IMR-90 (cell line): ENCODE measurements around the gene FKBP4. TPM values are rescaled to one million over a fixed set of nuclear protein-coding genes. Genes with fewer than 3 reads are reported as not detected.

Source experiments
- ATAC-seq: fragments of 200-7000 bp; cut with Tn5 transposase; 2 replicates; pipeline ENCODE4 v1.9.1; 2020; ENCODE audit warnings: low read depth, mild to moderate bottlenecking, moderate library complexity
- BruUV-seq: library from RNA; stranded (reverse); fragments of 400-500 nt; replicated peaks from 2 replicates; lab custom pipeline; 2021; lab: Mats Ljungman, UMichigan
- CTCF ChIA-PET: fragments of 300-600 bp; formaldehyde crosslinking; extraction: SDS; loops from one replicate; lab custom pipeline; 2021; ENCODE audit warnings: antibody characterized with exemption; lab: Yijun Ruan, JAX
- POLR2A ChIA-PET: fragments of 300-600 bp; sonication (Branson Sonifier 250); formaldehyde crosslinking; loops from one replicate; lab custom pipeline; 2022; ENCODE audit warnings: antibody characterized with exemption; ENCODE audit not compliant: unreplicated experiment; lab: Charles Lee
- DNase-seq: peaks from one replicate; pipeline ENCODE4 v3.0.0; 2013
- H2AFZ ChIP-seq: replicated peaks from 2 replicates; pipeline ENCODE3; 2013; ENCODE audit warnings: low read length, mild to moderate bottlenecking; ENCODE audit not compliant: poor library complexity
- H2AK5ac ChIP-seq: 2 replicates; pipeline ENCODE4 v1.6.1; 2013; ENCODE audit warnings: low read depth, low read length, inconsistent platforms
- H2AK9ac ChIP-seq: replicated peaks from 2 replicates; pipeline ENCODE3; 2013; ENCODE audit warnings: mild to moderate bottlenecking, low read depth, low read length, moderate library complexity; ENCODE audit not compliant: poor library complexity
- H2BK120ac ChIP-seq: 2 replicates; pipeline ENCODE4 v1.6.1; 2013; ENCODE audit warnings: low read depth, low read length, inconsistent platforms
- H2BK15ac ChIP-seq: 3 replicates; pipeline ENCODE4 v1.6.1; 2013; ENCODE audit warnings: low read depth, low read length, inconsistent platforms
- H2BK20ac ChIP-seq: 2 replicates; pipeline ENCODE4 v1.6.1; 2013; ENCODE audit warnings: low read depth, mild to moderate bottlenecking, inconsistent platforms, low read length, moderate library complexity
- H2BK5ac ChIP-seq: 2 replicates; pipeline ENCODE4 v1.6.1; 2013; ENCODE audit warnings: mild to moderate bottlenecking, low read depth, low read length, inconsistent platforms; ENCODE audit not compliant: poor library complexity, severe bottlenecking
- H3K14ac ChIP-seq: replicated peaks from 2 replicates; pipeline ENCODE4 v1.6.1; 2013; ENCODE audit warnings: low read depth, low read length, inconsistent platforms
- H3K18ac ChIP-seq: 2 replicates; pipeline ENCODE4 v1.6.1; 2013; ENCODE audit warnings: low read depth, low read length, control low read depth
- H3K23ac ChIP-seq: 2 replicates; pipeline ENCODE4 v1.6.1; 2013; ENCODE audit warnings: low read depth, low read length, inconsistent platforms
- H3K27ac ChIP-seq: 2 replicates; pipeline ENCODE4 v1.5.1; 2013; ENCODE audit warnings: mild to moderate bottlenecking, control low read depth, low read length; ENCODE audit not compliant: insufficient read depth
- H3K27me3 ChIP-seq: 2 replicates; pipeline ENCODE4 v1.6.1; 2013; ENCODE audit warnings: low read length; ENCODE audit not compliant: control insufficient read depth, insufficient read depth
- H3K36me3 ChIP-seq: 2 replicates; pipeline ENCODE4 v1.6.1; 2013; ENCODE audit warnings: low read length, mixed read lengths; ENCODE audit not compliant: control insufficient read depth, insufficient read depth
- H3K4ac ChIP-seq: 2 replicates; pipeline ENCODE4 v1.6.1; 2013; ENCODE audit warnings: low read depth, low read length, inconsistent platforms
- H3K4me1 ChIP-seq: 2 replicates; pipeline ENCODE4 v1.6.1; 2013; ENCODE audit warnings: low read length, mixed read lengths; ENCODE audit not compliant: control insufficient read depth, insufficient read depth
- H3K4me2 ChIP-seq: 2 replicates; pipeline ENCODE4 v1.6.1; 2013; ENCODE audit warnings: low read depth, mild to moderate bottlenecking, control low read depth, low read length, moderate library complexity
- H3K4me3 ChIP-seq: 2 replicates; pipeline ENCODE4 v1.5.1; 2013; ENCODE audit warnings: low read depth, mild to moderate bottlenecking, control low read depth, low read length, moderate library complexity; ENCODE audit not compliant: insufficient read depth
- H3K56ac ChIP-seq: 2 replicates; pipeline ENCODE4 v1.6.1; 2013; ENCODE audit warnings: low read length, inconsistent platforms; ENCODE audit not compliant: insufficient read depth; ENCODE audit errors: extremely low read depth
- H3K79me1 ChIP-seq, 2 experiments: 2 replicates each; pipeline ENCODE4 v1.6.1; 2013; ENCODE audit warnings: low read length in 2 of 2, inconsistent platforms in 1 of 2, low read depth in 1 of 2
- H3K9ac ChIP-seq: 2 replicates; pipeline ENCODE4 v1.6.1; 2013; ENCODE audit warnings: low read depth, low read length, control low read depth
- H3K9me1 ChIP-seq: 2 replicates; pipeline ENCODE4 v1.6.1; 2013; ENCODE audit warnings: low read length, inconsistent platforms; ENCODE audit not compliant: insufficient read depth
- H3K9me3 ChIP-seq: 2 replicates; pipeline ENCODE4 v1.6.1; 2013; ENCODE audit warnings: low read length; ENCODE audit not compliant: control insufficient read depth, insufficient read depth
- H4K20me1 ChIP-seq: 2 replicates; pipeline ENCODE4 v1.6.1; 2013; ENCODE audit warnings: low read length, inconsistent platforms; ENCODE audit not compliant: insufficient read depth
- H4K5ac ChIP-seq: 2 replicates; pipeline ENCODE4 v1.6.1; 2013; ENCODE audit warnings: mild to moderate bottlenecking, low read depth, low read length, control low read depth
- H4K8ac ChIP-seq, 2 experiments: 2 replicates each; pipeline ENCODE4 v1.6.1; 2013; ENCODE audit warnings: low read depth in 2 of 2, low read length in 2 of 2, control low read depth in 1 of 2, inconsistent platforms in 1 of 2
- H4K91ac ChIP-seq: 2 replicates; pipeline ENCODE4 v1.6.1; 2013; ENCODE audit warnings: low read depth, low read length, inconsistent platforms; ENCODE audit not compliant: insufficient read depth
- CEBPB ChIP-seq: IDR thresholded peaks from 2 replicates; pipeline ENCODE4 v1.6.1; 2012; ENCODE audit warnings: low read depth, low read length, improper control_type of control experiment
- CHD1 ChIP-seq: IDR thresholded peaks from 2 replicates; pipeline ENCODE4 v1.6.1; 2012; ENCODE audit warnings: low read depth, low read length, improper control_type of control experiment
- CTCF ChIP-seq: conservative IDR thresholded peaks from 2 replicates; pipeline ENCODE4 v1.5.1; 2012; ENCODE audit warnings: mild to moderate bottlenecking, low read depth, low read length, improper control_type of control experiment
- ELK1 ChIP-seq: fragments of 150-350 bp; IDR thresholded peaks from 2 replicates; pipeline ENCODE4 v1.6.1; 2016; ENCODE audit warnings: low read depth, mild to moderate bottlenecking, low read length, moderate library complexity, borderline replicate concordance
- MAFK ChIP-seq: IDR thresholded peaks from 2 replicates; pipeline ENCODE4 v1.6.1; 2012; ENCODE audit warnings: low read depth, low read length, improper control_type of control experiment
- MAZ ChIP-seq: IDR thresholded peaks from 2 replicates; pipeline ENCODE4 v1.6.1; 2012; ENCODE audit warnings: low read depth, mild to moderate bottlenecking, low read length, improper control_type of control experiment, moderate library complexity, borderline replicate concordance
- MXI1 ChIP-seq: IDR thresholded peaks from 2 replicates; pipeline ENCODE4 v1.6.1; 2012; ENCODE audit warnings: low read depth, mild to moderate bottlenecking, low read length, moderate library complexity, borderline replicate concordance
- NFE2L2 ChIP-seq: fragments of 150-350 bp; IDR thresholded peaks from 2 replicates; pipeline ENCODE4 v1.6.1; 2016; ENCODE audit warnings: low read depth, mild to moderate bottlenecking, low read length
- POLR2A ChIP-seq: IDR thresholded peaks from 2 replicates; pipeline ENCODE4 v1.6.1; 2012; ENCODE audit warnings: mild to moderate bottlenecking, low read depth, low read length
- RAD21 ChIP-seq: IDR thresholded peaks from 2 replicates; pipeline ENCODE4 v1.6.1; 2012; ENCODE audit warnings: low read length, improper control_type of control experiment
- RCOR1 ChIP-seq: IDR thresholded peaks from 2 replicates; pipeline ENCODE4 v1.6.1; 2012; ENCODE audit warnings: mild to moderate bottlenecking, low read length, improper control_type of control experiment; ENCODE audit not compliant: insufficient replicate concordance
- RFX5 ChIP-seq: IDR thresholded peaks from 2 replicates; pipeline ENCODE4 v1.8.0; 2012; ENCODE audit warnings: low read depth, mild to moderate bottlenecking, low read length, moderate library complexity
- SMC3 ChIP-seq: fragments of 150-350 bp; IDR thresholded peaks from 2 replicates; pipeline ENCODE4 v1.6.1; 2016; ENCODE audit warnings: low read depth, mild to moderate bottlenecking, antibody characterized with exemption, low read length, moderate library complexity
- WGBS, 2 experiments: methylation state at CpG; one replicate each; pipeline versions ENCODE4 v1.1.5 to v1.1.7; 2013; ENCODE audit warnings: missing lambda C conversion rate in 2 of 2; ENCODE audit not compliant: insufficient read length in 1 of 2; ENCODE audit errors: extremely low coverage in 2 of 2; 5-methylcytosine and 5-hydroxymethylcytosine counted together
- dilution Hi-C: fragments of 300-500 bp; cut with HindIII; formaldehyde crosslinking; loops from one replicate; pipeline ENCODE4 v1.14.3; 2018; ENCODE audit warnings: low sequenced_read_pairs; ENCODE audit not compliant: unreplicated experiment
- in situ Hi-C: fragments of 300-500 bp; cut with MboI; formaldehyde crosslinking; loops from 3 replicates; pipeline ENCODE4 v1.14.3; 2019; ENCODE audit warnings: low sequenced_read_pairs, inconsistent platforms, mixed read lengths
- intact Hi-C: fragments of 100-400 bp; cut with micrococcal nuclease; formaldehyde crosslinking; loops from 2 replicates; pipeline ENCODE4 v1.10.0; 2022
- polyA plus RNA-seq, 3 experiments: library from polyadenylated mRNA; depleted of rRNA; stranded (reverse); fragments of >200 nt; gene quantifications; 2 replicates each; pipeline ENCODE4 v1.2.3, GENCODE V29; 2012; ENCODE audit warnings: low replicate concordance in 1 of 3
- total RNA-seq: library from RNA; depleted of rRNA; stranded (reverse); fragments of >200 nt; gene quantifications from 2 replicates; pipeline ENCODE4 v1.2.3, GENCODE V29; 2012
- TF ChIP-seq, protein P1 (sequence below): fragments of 150-350 bp; IDR thresholded peaks from 2 replicates; pipeline ENCODE4 v1.6.1; 2017; ENCODE audit warnings: mild to moderate bottlenecking, antibody characterized with exemption, low read length, low read depth

FKBP4 gene
- total and polyA plus RNA-seq, 2 of the 4 experiments (the other 2 are of a cell fraction): 35.7 to 36.0 TPM

GRCh38 chr12:2749580-2749979 lies 45.2 kb upstream of the FKBP4 start:
- Histone ChIP-seq H3K9me3 (no peaks in the 10 kb centered on the region), H2BK15ac (no peak overlapping the region), H4K20me1 (peaks cover 9% of the 10 kb centered on the region), H3K9ac (no peak overlapping the region), H2BK120ac (no peak overlapping the region), H4K8ac (no peak overlapping the region), H3K27ac (no peak overlapping the region), H3K4me1 (no peaks in the 10 kb centered on the region), H3K18ac (no peak overlapping the region), H4K91ac (no peak overlapping the region), H3K9me1 (no peaks in the 10 kb centered on the region; the same call in 1 of the 2 replicates), H3K4me3 (no peak overlapping the region), H3K79me1 (no peaks in the 10 kb centered on the region), H2AK5ac (no peak overlapping the region), H3K36me3 (no peaks in the 10 kb centered on the region), H2AFZ (no peak overlapping the region), H2BK20ac (no peak overlapping the region), H3K27me3 (peaks cover 15% of the 10 kb centered on the region), H3K4me2 (no peak overlapping the region), H2AK9ac (no peak overlapping the region), H2BK5ac (no peak overlapping the region), H3K14ac (no peak overlapping the region), H3K56ac (no peak overlapping the region), H3K4ac (no peak overlapping the region), H3K23ac (no peak overlapping the region), H4K5ac (no peak overlapping the region)
- 73% methylated on average over 3 of the region's 11 CpGs; no CpG with 5 or more reads in 1 of the 2 experiments for WGBS, 2 experiments
- POLR2A ChIA-PET: no interaction called here
- dilution Hi-C loops: no loop called here
- in situ Hi-C loops: no loop called here
- TF ChIP-seq, protein P1, sequence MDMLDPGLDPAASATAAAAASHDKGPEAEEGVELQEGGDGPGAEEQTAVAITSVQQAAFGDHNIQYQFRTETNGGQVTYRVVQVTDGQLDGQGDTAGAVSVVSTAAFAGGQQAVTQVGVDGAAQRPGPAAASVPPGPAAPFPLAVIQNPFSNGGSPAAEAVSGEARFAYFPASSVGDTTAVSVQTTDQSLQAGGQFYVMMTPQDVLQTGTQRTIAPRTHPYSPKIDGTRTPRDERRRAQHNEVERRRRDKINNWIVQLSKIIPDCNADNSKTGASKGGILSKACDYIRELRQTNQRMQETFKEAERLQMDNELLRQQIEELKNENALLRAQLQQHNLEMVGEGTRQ: no peak
- no peak for TF ChIP-seq MAZ
- no peak for TF ChIP-seq RFX5
- TF ChIP-seq RCOR1: no peak
- TF ChIP-seq CHD1: no peak
- no peak for TF ChIP-seq CTCF
- TF ChIP-seq CEBPB: no peak
- no peak for TF ChIP-seq NFE2L2
- TF ChIP-seq MAFK: no peak
- TF ChIP-seq SMC3: no peak
- TF ChIP-seq MXI1: no peak
- no peak for TF ChIP-seq ELK1
- TF ChIP-seq POLR2A: no peak
- no peak for TF ChIP-seq RAD21
- DNase-seq (no peak), ATAC-seq (no peak)
- BruUV-seq: no TSS peak
- CTCF ChIA-PET: no interaction called here
- intact Hi-C loops: no loop called here
